ENCODE data around the gene GRHL1.

GRHL1 gene

GRCh38 chr2:10000541-10000940 is 49.0 kb downstream of the GRHL1 start:
- FAIRE-seq = no peak
- DNase-seq (ENCODE audit: insufficient read length, low spot score) = no peak
- TF ChIP-seq CTCF (IDR thresholded peaks at IDR 0.05; ENCODE audit: insufficient read depth, missing control alignments) = no peak

DNA sequence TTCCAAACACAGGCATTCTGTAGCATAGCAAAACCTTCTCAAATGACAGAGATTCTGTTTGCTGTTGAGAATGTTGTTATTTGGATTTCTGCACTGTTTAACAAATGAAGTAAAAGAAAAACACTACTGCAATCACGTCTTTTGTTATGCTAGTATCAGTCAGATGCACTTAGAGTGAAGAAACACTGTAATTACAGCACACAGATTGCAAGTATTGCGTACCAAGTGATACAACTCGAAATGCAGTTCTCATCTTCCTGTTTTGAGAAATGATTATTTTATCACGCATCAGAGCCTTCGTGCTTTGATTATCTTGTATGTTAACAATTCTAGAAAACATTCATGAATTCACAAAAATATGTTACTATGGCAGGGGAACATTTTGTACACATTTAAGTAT is 50.1 kb downstream of the GRHL1 start:
- DNase-seq (ENCODE audit: insufficient read length, low spot score) = no peak
- FAIRE-seq = no peak
- TF ChIP-seq CTCF (IDR thresholded peaks at IDR 0.05; ENCODE audit: insufficient read depth, missing control alignments) = no peak

DNA sequence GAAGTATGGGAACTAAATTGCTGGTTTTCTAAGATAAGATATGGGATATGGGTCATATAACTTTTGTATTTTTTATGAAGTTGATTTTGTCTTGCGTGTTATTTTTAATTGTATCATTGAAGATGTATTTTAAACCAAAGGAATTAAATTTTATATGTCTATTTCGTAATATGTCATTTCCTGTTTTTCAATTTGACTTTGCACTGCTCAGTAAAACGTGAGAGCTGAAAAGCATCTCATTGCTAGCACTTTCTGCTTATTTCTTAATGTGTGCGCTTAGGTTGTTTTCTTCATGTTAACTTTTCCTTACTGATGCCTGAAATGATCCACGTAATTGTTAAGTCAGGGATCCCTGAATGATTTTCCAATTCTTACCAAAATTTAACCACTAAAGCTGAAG is 50.6 kb downstream of the GRHL1 start:
- FAIRE-seq = no peak
- TF ChIP-seq CTCF (IDR thresholded peaks at IDR 0.05; ENCODE audit: insufficient read depth, missing control alignments) = no peak
- no peak for DNase-seq (ENCODE audit: insufficient read length, low spot score)

- FAIRE-seq (no peak), DNase-seq (ENCODE audit: insufficient read length, low spot score) (no peak)
- TF ChIP-seq CTCF (IDR thresholded peaks at IDR 0.05; ENCODE audit: insufficient read depth, missing control alignments) = no peak
These were observed 51.2 kb downstream of the GRHL1 start for GRCh38 chr2:10002681-10003080.

DNA sequence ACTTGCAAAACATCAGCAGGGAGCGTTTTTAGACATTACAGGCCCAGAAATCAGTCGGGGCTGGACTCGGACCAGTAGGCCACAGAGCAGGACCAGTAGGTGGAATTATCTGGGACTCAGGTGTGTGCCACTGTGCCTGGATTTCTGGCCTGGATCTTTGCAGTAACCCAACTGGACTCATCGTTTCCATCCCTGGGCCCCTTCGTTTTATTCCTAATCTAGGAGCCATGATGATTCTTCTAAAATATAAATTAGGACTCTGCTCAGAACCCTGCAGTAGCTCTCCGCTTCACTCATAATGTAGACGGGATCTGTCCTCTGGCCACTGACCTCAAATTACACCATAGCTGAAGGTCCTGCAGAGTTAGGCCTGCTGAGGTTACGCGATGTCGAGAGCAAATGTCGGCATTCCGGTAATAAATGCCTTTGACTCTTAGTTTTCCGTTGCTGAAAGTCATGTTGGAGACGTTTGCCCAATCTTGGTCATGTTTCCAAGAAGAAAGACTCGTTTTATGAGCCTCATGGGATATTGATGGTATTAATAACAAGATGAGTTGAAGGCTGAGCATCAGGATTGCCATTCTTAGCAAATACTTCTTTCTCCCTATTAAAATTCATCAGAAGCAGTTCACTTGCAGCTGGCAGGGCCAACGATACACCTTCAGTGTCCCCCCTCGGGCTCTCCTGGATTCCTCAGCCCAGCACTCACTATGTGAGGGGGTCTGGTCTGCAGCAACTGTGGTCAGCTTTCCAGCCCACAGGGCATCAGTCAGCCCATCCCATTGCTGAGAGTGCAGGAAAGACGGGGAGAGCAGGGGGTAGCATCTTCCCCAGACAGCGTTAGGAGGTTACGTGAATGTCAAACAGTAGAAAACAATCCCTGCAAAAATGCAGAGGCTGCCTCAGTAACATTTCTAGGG is 52.0 kb downstream of the GRHL1 start:
- FAIRE-seq = no peak
- DNase-seq (ENCODE audit: insufficient read length, low spot score) = no peak
- TF ChIP-seq CTCF (IDR thresholded peaks at IDR 0.05; ENCODE audit: insufficient read depth, missing control alignments) = no peak

GRCh38 chr2:10004401-10004800 is 52.9 kb downstream of the GRHL1 start:
- no peak for TF ChIP-seq CTCF (IDR thresholded peaks at IDR 0.05; ENCODE audit: insufficient read depth, missing control alignments)
- no peak for FAIRE-seq
- no peak for DNase-seq (ENCODE audit: insufficient read length, low spot score)

GRCh38 chr2:10004836-10005235 is 53.3 kb downstream of the GRHL1 start:
- DNase-seq (ENCODE audit: insufficient read length, low spot score) = no peak
- FAIRE-seq = no peak
- TF ChIP-seq CTCF (IDR thresholded peaks at IDR 0.05; ENCODE audit: insufficient read depth, missing control alignments) = no peak

Measured in D721Med (cell line).